Activated naive CD4-positive, alpha-beta T cell treated with anti-CD3 and anti-CD28 coated beads, Interleukin-2, amount 50 U/mL, for 72 hours (primary cell): ENCODE results near the gene SESN3. TPM values are rescaled to one million over a fixed set of nuclear protein-coding genes. Genes with fewer than 3 reads are reported as not detected.
A peak's percentile ranks its signal among the peaks of the same experiment; 100 is the strongest.
"Not testable (repeated sequence)": the region's sequence is repeated elsewhere in the genome, so short reads cannot be mapped to it uniquely, and the experiment has no call there.

Experiments
- ATAC-seq, 2 donors: fragments of 150-1000 bp; cut with Tn5 transposase; 2 replicates each; pipeline ENCODE4 v1.10.0; 2021; ENCODE audit warnings: mild to moderate bottlenecking in 2 of 2, moderate library complexity in 2 of 2
- DNase-seq, 2 donors: peaks; one replicate each; pipeline ENCODE4 v3.0.0; 2021 to 2022; ENCODE audit warnings: low spot score in 2 of 2
- H3K27ac Mint-ChIP-seq, 2 donors: one replicate each; pipeline ENCODE4 v1.8.0; 2022; ENCODE audit warnings: mild to moderate bottlenecking in 2 of 2, mixed read lengths in 2 of 2
- H3K36me3 Mint-ChIP-seq, 2 donors: one replicate each; pipeline ENCODE4 v1.8.0; 2022; ENCODE audit warnings: mixed read lengths in 2 of 2
- H3K9me3 Mint-ChIP-seq, 2 donors: one replicate each; pipeline ENCODE4 v1.8.0; 2022; ENCODE audit warnings: mixed read lengths in 2 of 2
- total RNA-seq, 2 donors: library from RNA; stranded (reverse); gene quantifications; one replicate each; pipeline ENCODE4 v1.2.3, GENCODE V29; 2022

Gene SESN3
- 10 to 100 TPM; 20.5 to 26.9 TPM for total RNA-seq

GRCh38 chr11:95231127-95231880 is at the start of gene SESN3:
TSS of gene SESN3 (minus strand) at chr11:95231202. CDS start at chr11:95230860, 342 bp downstream.
- DNase-seq, result peak; percentile 96 to 99
- Mint-ChIP-seq H3K9me3 (peaks cover 0 to 4% of the 10 kb centered on the region in 2 donors), H3K36me3 (peaks cover 4 to 6% of the 10 kb centered on the region in 2 donors), H3K27ac (peak within 1 kb of the TSS; percentile 87 to 92)
- peak; percentile 90 to 93 for ATAC-seq

- Mint-ChIP-seq H3K27ac (no peak overlapping the region), H3K9me3 (no peaks in the 10 kb centered on the region), H3K36me3 (no peaks in the 10 kb centered on the region)
- DNase-seq (no peak), ATAC-seq (no peak)
Measured at GRCh38 chr11:95279921-95280868, 49.2 kb upstream of the SESN3 start.

GRCh38 chr11:95277868-95278267 is 46.9 kb upstream of the SESN3 start:
- DNase-seq (no peak), ATAC-seq (no peak)
- no peaks in the 10 kb centered on the region for H3K9me3 Mint-ChIP-seq
- no peak overlapping the region for H3K27ac Mint-ChIP-seq
- H3K36me3 Mint-ChIP-seq, result no peaks in the 10 kb centered on the region

- no peaks in the 10 kb centered on the region for H3K36me3 Mint-ChIP-seq
- no peak for DNase-seq
- H3K27ac Mint-ChIP-seq, result no peak overlapping the region
- no peaks in the 10 kb centered on the region for H3K9me3 Mint-ChIP-seq
- no peak for ATAC-seq
Measured at GRCh38 chr11:95276139-95276538, 45.1 kb upstream of the SESN3 start.

GRCh38 chr11:95273618-95274017 is 42.6 kb upstream of the SESN3 start:
- not testable (repeated sequence) for H3K27ac Mint-ChIP-seq, H3K36me3 Mint-ChIP-seq, DNase-seq, ATAC-seq, H3K9me3 Mint-ChIP-seq

- Mint-ChIP-seq H3K36me3 (no peaks in the 10 kb centered on the region), H3K9me3 (no peaks in the 10 kb centered on the region), H3K27ac (no peak overlapping the region)
- no peak for ATAC-seq
- DNase-seq, result no peak
Measured at GRCh38 chr11:95269036-95269819, 38.2 kb upstream of the SESN3 start.

GRCh38 chr11:95268391-95268790 is 37.4 kb upstream of the SESN3 start:
- Mint-ChIP-seq H3K36me3 (no peaks in the 10 kb centered on the region), H3K9me3 (no peaks in the 10 kb centered on the region), H3K27ac (no peak overlapping the region)
- ATAC-seq, result no peak
- no peak for DNase-seq

GRCh38 chr11:95267601-95268213 is 36.7 kb upstream of the SESN3 start:
- no peak overlapping the region for H3K27ac Mint-ChIP-seq

GRCh38 chr11:95266751-95267374 is 35.9 kb upstream of the SESN3 start:
- Mint-ChIP-seq H3K27ac (no peak overlapping the region), H3K9me3 (no peaks in the 10 kb centered on the region), H3K36me3 (no peaks in the 10 kb centered on the region)
- no peak for DNase-seq
- ATAC-seq, result no peak

More at GRCh38 chr11:95267601-95268213, 36.7 kb upstream of the SESN3 start:
- Mint-ChIP-seq H3K9me3 (no peaks in the 10 kb centered on the region), H3K36me3 (no peaks in the 10 kb centered on the region)
- DNase-seq (no peak), ATAC-seq (no peak)

GRCh38 chr11:95264881-95265280 is 33.9 kb upstream of the SESN3 start:
- no peaks in the 10 kb centered on the region for H3K36me3 Mint-ChIP-seq
- ATAC-seq (no peak), DNase-seq (no peak)
- no peaks in the 10 kb centered on the region for H3K9me3 Mint-ChIP-seq
- no peak overlapping the region for H3K27ac Mint-ChIP-seq

GRCh38 chr11:95262994-95263765 is 32.2 kb upstream of the SESN3 start:
- ATAC-seq, result peak; percentile 43 to 55

GRCh38 chr11:95257456-95257971 is 26.5 kb upstream of the SESN3 start:
- peak overlapping the region in 1 of 2 donors; percentile 15 for H3K27ac Mint-ChIP-seq
- ATAC-seq, result no peak
- H3K9me3 Mint-ChIP-seq, result peaks cover 0 to 9% of the 10 kb centered on the region in 2 donors
- DNase-seq, result no peak
- no peaks in the 10 kb centered on the region for H3K36me3 Mint-ChIP-seq

More at GRCh38 chr11:95262994-95263765, 32.2 kb upstream of the SESN3 start:
- Mint-ChIP-seq H3K9me3 (peaks cover 0 to 2% of the 10 kb centered on the region in 2 donors), H3K36me3 (no peaks in the 10 kb centered on the region), H3K27ac (no peak overlapping the region)
- DNase-seq, result no peak

GRCh38 chr11:95256321-95256779 is 25.3 kb upstream of the SESN3 start:
- Mint-ChIP-seq H3K9me3 (peaks cover 0 to 9% of the 10 kb centered on the region in 2 donors), H3K27ac (peak overlapping the region in 1 of 2 donors; percentile 6), H3K36me3 (no peaks in the 10 kb centered on the region)
- ATAC-seq (no peak), DNase-seq (no peak)

- H3K9me3 Mint-ChIP-seq, result peaks cover 0 to 9% of the 10 kb centered on the region in 2 donors
- H3K36me3 Mint-ChIP-seq, result no peaks in the 10 kb centered on the region
- peak overlapping the region in 1 of 2 donors; percentile 6 for H3K27ac Mint-ChIP-seq
- ATAC-seq (no peak), DNase-seq (no peak)
Measured at GRCh38 chr11:95255251-95256145, 24.5 kb upstream of the SESN3 start.
